Stimulated activated CD8-positive, alpha-beta memory T cell treated with anti-CD3 and anti-CD28 coated beads, Interleukin-2, amount 100 ng/mL, for 48 hours (primary cell): ENCODE measurements around the gene FBXL4.

ENCODE experiments used
- DNase-seq, 2 donors: peaks; one replicate each; pipeline ENCODE4 v3.0.0-alpha.2; 2020; ENCODE audit warnings: low read depth in 2 of 2

The FBXL4 gene

DNA sequence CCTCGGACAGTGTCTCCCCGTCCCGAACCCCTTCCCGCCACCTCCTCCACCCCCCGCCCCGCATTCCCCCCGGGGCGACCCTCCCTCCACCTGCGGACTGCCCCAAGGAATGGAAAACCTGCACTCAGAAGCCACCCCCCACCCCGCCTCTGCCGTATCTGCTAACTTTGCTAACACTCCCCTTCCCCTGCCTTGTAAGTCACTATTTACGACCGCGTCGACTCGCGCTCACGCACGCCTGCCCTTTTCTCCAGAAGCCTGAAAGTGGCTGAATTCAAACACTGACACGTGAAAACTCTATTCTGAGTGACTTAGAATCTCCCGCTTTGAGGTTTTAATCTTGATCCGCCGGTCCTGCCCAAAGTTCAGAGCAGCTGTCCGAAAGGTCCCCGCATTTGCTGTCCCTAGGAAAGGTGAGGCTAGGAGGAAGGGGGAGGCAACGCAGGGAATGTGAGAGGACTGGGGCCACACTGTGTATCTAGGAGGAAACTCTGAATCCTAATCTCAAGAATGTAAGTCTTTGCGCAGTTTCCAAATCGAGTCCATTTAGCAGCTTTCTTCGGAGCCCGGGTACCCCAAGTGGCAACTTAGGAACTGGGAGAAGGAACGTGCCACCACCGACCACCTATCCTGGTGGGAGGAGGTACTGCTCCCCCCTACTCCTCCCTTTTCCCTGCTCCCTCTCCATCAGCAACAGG is 122.7 kb downstream of the FBXL4 start:
- no peak for DNase-seq

DNA sequence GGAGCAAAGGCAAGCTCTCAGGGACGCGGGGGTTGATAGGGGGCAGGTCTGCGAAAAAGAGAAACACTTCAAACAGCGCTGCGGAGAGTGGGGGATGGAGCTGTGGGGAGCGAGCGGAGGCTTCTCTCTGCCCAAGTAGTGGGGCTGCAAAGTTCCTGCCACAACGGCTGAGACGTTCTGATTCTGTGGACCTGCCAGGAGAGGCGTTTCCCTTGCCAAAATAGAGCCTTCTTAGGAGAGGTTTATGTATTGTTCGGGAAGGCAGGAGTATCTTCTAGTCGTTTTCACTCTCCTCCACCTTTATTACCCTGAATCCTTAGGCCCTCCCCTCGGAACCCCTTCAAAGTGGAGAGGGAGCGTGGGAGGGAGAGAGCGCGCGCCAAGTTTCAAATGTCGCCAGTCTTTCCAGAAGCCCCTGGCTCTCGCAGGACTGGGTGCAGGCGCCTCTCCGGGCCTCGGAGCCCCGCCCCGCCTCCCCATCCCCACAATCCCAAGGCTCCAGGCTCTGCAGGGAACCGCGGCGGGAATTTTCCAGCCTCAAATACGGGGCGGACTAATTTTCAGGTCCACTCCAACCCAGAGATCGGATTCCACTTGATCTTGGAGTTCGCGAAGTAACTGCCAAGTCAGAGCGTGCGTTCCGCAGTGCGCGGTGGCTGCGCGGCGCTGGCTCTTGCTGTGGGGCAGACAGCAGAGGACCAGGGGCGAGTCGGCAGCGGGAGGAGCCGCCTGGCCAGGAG is 123.4 kb downstream of the FBXL4 start:
- no peak for DNase-seq

DNA sequence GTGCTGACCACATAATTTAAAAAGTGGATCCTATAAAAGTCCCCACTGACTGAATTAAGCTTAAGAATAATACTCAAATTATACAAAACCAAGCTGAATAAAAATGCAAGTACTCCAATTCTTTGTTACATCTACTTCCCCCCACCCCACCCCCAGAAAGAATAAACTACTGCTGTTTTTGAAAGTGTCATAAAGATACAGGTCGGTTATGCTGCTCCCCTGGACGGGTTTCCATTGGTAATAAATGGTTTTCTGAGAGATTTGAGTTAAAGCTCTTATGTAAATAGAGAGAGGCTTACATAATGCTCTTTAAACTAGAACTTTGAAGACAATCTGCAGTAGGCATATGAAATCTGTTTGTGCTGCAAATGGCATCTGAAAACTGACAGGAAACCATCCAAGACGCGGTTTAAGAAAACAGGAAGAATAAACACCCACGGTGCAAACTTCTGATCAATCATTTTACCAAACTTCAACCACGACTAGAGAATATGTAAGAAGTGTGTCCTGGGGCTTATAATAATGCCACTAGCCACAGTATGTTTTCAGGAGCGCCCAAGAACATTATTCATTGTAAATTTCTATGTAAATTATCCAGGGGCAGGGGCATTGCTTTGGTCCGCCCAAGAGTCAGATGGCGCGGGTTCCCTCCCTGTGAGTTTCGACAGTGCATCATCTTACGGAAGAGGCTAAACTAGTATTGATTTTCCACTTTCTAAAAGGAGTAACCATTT is 124.2 kb downstream of the FBXL4 start:
- no peak for DNase-seq

DNA sequence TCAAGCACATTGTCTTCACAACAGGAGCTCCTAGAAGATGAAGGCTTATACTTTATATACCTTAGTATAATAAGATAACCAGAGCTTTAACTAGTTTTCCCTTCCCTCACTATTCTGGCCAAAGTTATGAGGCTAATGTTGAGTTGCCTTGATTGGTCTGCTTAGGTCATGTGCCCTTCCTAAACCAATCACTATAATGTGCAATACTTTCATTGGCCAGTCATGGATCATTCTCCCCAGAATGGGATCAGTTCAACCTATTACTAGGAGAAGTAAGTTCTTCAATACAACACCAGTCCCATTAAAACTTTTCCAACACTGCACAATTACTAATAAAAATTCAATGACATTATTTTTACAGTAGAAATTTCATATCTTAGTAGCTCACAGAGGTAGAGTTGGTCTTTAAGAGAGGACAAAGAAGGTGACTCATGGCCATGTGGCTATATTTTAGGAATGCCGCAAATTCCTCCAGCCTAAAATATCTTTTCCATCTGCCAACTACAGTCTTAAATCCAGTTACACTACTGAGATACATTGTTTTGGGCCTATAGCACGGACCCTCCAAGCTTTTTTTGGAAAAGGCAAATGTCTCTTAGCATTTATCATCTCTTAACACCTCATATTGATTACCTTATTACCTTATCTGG is 125.9 kb downstream of the FBXL4 start:
- no peak for DNase-seq
